ENCODE data around the gene MPDU1.
"Not testable (repeated sequence)": the region's sequence is repeated elsewhere in the genome, so short reads cannot be mapped to it uniquely, and the experiment has no call there.

The MPDU1 gene

GRCh38 chr17:7591596-7591995 is 7.9 kb downstream of the MPDU1 start:
- H3F3A ChIP-seq (ENCODE audit: control insufficient read depth, insufficient read depth), result peaks cover 3% of the 10 kb centered on the region; the same call in 1 of the 2 replicates

GRCh38 chr17:7592422-7593021 is 8.9 kb downstream of the MPDU1 start:
- H3K9me2 ChIP-seq (replicated peaks; ENCODE audit: control insufficient read depth, low read length), result no peaks in the 10 kb centered on the region
- peaks cover 3% of the 10 kb centered on the region; the same call in 1 of the 2 replicates for H3F3A ChIP-seq (ENCODE audit: control insufficient read depth, insufficient read depth)
- no peaks in the 10 kb centered on the region for H3K27me3 ChIP-seq (ENCODE audit: control insufficient read depth, low read length)
- no peaks in the 10 kb centered on the region for H3K4me1 ChIP-seq (ENCODE audit: control insufficient read depth, low read length)
- H3K9me3 ChIP-seq (ENCODE audit: control insufficient read depth, insufficient read depth, low read length), result no peaks in the 10 kb centered on the region
- H3K4me3 ChIP-seq (ENCODE audit: low read length), result no peak overlapping the region
- TF ChIP-seq EZH2phosphoT487 (IDR thresholded peaks at IDR 0.05; ENCODE audit: borderline replicate concordance, low read length) (no peak), CTCF (IDR thresholded peaks at IDR 0.05; ENCODE audit: low read depth, low read length, poor library complexity, severe bottlenecking) (no peak)
- peaks cover 89% of the 10 kb centered on the region for H3K36me3 ChIP-seq (ENCODE audit: control insufficient read depth, low read length)
- no peaks in the 10 kb centered on the region for H4K20me1 ChIP-seq (ENCODE audit: control insufficient read depth, insufficient read depth, low read depth, low read length)
- H3K4me2 ChIP-seq (ENCODE audit: low read length), result no peak overlapping the region
- H3K27ac ChIP-seq (ENCODE audit: low read depth, low read length), result no peak overlapping the region
- no peaks in the 10 kb centered on the region for H3K79me2 ChIP-seq (ENCODE audit: control insufficient read depth, low read length)

More at GRCh38 chr17:7591596-7591995, 7.9 kb downstream of the MPDU1 start:
- Histone ChIP-seq H3K27ac (ENCODE audit: low read depth, low read length) (no peak overlapping the region), H3K9me3 (ENCODE audit: control insufficient read depth, insufficient read depth, low read length) (no peaks in the 10 kb centered on the region), H3K9me2 (replicated peaks; ENCODE audit: control insufficient read depth, low read length) (no peaks in the 10 kb centered on the region), H3K36me3 (ENCODE audit: control insufficient read depth, low read length) (peaks cover 91% of the 10 kb centered on the region), H3K4me3 (ENCODE audit: low read length) (no peak overlapping the region), H3K4me2 (ENCODE audit: low read length) (no peak overlapping the region), H3K27me3 (ENCODE audit: control insufficient read depth, low read length) (no peaks in the 10 kb centered on the region), H4K20me1 (ENCODE audit: control insufficient read depth, insufficient read depth, low read depth, low read length) (no peaks in the 10 kb centered on the region), H3K4me1 (ENCODE audit: control insufficient read depth, low read length) (no peaks in the 10 kb centered on the region), H3K79me2 (ENCODE audit: control insufficient read depth, low read length) (peaks cover under 1% of the 10 kb centered on the region; the same call in 1 of the 2 replicates)
- TF ChIP-seq CTCF (IDR thresholded peaks at IDR 0.05; ENCODE audit: low read depth, low read length, poor library complexity, severe bottlenecking), result no peak
- TF ChIP-seq EZH2phosphoT487 (IDR thresholded peaks at IDR 0.05; ENCODE audit: borderline replicate concordance, low read length), result no peak

- Histone ChIP-seq H3K27me3 (ENCODE audit: control insufficient read depth, low read length) (no peaks in the 10 kb centered on the region), H3K79me2 (ENCODE audit: control insufficient read depth, low read length) (no peaks in the 10 kb centered on the region), H3K36me3 (ENCODE audit: control insufficient read depth, low read length) (peaks cover 82% of the 10 kb centered on the region), H4K20me1 (ENCODE audit: control insufficient read depth, insufficient read depth, low read depth, low read length) (no peaks in the 10 kb centered on the region), H3K27ac (ENCODE audit: low read depth, low read length) (no peak overlapping the region), H3K4me2 (ENCODE audit: low read length) (no peak overlapping the region), H3K9me3 (ENCODE audit: control insufficient read depth, insufficient read depth, low read length) (no peaks in the 10 kb centered on the region), H3K4me3 (ENCODE audit: low read length) (no peak overlapping the region), H3K4me1 (ENCODE audit: control insufficient read depth, low read length) (no peaks in the 10 kb centered on the region), H3F3A (ENCODE audit: control insufficient read depth, insufficient read depth) (peaks cover 3% of the 10 kb centered on the region; the same call in 1 of the 2 replicates), H3K9me2 (replicated peaks; ENCODE audit: control insufficient read depth, low read length) (no peaks in the 10 kb centered on the region)
- TF ChIP-seq CTCF (IDR thresholded peaks at IDR 0.05; ENCODE audit: low read depth, low read length, poor library complexity, severe bottlenecking), result no peak
- TF ChIP-seq EZH2phosphoT487 (IDR thresholded peaks at IDR 0.05; ENCODE audit: borderline replicate concordance, low read length), result no peak
These were observed 9.6 kb downstream of the MPDU1 start for GRCh38 chr17:7593296-7593695.

GRCh38 chr17:7597561-7597960 is 13.9 kb downstream of the MPDU1 start:
- not testable (repeated sequence) for H3K4me2 ChIP-seq (ENCODE audit: low read length); H3K4me3 ChIP-seq (ENCODE audit: low read length); H3K27me3 ChIP-seq (ENCODE audit: control insufficient read depth, low read length); H3K27ac ChIP-seq (ENCODE audit: low read depth, low read length); H3K79me2 ChIP-seq (ENCODE audit: control insufficient read depth, low read length); H3K9me2 ChIP-seq (replicated peaks; ENCODE audit: control insufficient read depth, low read length); H3K4me1 ChIP-seq (ENCODE audit: control insufficient read depth, low read length); H4K20me1 ChIP-seq (ENCODE audit: control insufficient read depth, insufficient read depth, low read depth, low read length); H3F3A ChIP-seq (ENCODE audit: control insufficient read depth, insufficient read depth); H3K9me3 ChIP-seq (ENCODE audit: control insufficient read depth, insufficient read depth, low read length)
- H3K36me3 ChIP-seq (ENCODE audit: control insufficient read depth, low read length), result peaks cover 73% of the 10 kb centered on the region

All from DOHH2 (cell line).